ENCODE data around the gene KRTAP10-12.

The KRTAP10-12 gene

GRCh38 chr21:44710756-44711326 is 13.9 kb downstream of the KRTAP10-12 start:
- DNase-seq (ENCODE audit: low read depth), result no peak
- no peak overlapping the region for H3K4me3 ChIP-seq (ENCODE audit: low read depth, low read length)
- TF ChIP-seq CTCF (IDR thresholded peaks at IDR 0.05; ENCODE audit: insufficient read depth, low read depth, low read length, missing control alignments), result no peak

DNA sequence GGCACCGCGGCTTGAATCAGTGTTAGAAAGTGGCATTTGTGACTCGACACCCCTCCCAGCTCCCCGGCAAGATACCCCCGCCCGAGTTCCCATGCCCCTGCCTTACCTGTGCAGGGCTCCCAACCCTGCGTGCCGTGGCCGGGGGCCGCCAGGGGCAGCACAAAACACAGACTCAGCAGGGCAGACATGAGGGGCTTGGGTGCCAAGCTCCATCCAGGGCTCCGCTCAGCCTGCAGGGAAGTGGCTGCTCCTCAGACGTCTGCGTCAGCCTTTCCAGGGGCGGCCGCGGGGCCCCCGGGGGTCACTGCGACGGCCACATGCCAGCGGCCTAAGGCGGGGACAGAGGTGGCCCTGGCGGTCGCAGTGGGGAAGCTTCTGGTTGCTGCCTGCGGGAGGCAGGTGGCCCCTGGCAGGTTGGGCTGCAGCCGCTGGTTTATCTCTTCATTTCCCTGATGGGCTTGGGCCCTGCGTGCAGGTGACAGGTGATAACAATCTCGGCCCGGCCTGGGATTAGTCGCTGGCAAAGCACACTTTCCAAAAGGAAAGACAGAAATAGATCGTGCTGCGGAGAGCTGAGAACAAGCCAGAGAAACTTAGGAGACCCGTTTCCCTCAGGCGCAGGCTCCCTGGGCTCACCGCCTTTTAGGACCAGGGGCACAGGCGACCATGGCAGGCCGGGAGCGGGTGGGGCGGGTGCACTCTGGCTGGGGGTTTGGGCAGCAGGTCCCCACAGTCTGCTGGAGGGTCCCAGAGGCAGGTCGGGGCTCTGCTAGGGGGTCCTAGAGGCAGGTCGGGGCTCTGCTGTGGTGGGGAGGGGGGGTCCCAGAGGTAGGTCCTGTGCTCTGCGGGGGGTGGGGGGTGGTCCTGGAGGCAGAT is 14.6 kb downstream of the KRTAP10-12 start, which contains the start of gene TSPEAR:
Gene TSPEAR (minus strand): TSS at position 246 of the 876 bp plus-strand sequence. CDS start 58 bp downstream, at position 188.
- TF ChIP-seq CTCF (IDR thresholded peaks at IDR 0.05; ENCODE audit: insufficient read depth, low read depth, low read length, missing control alignments), result no peak
- no peak within 1 kb of the TSS for H3K4me3 ChIP-seq (ENCODE audit: low read depth, low read length)
- DNase-seq (ENCODE audit: low read depth), result no peak

DNA sequence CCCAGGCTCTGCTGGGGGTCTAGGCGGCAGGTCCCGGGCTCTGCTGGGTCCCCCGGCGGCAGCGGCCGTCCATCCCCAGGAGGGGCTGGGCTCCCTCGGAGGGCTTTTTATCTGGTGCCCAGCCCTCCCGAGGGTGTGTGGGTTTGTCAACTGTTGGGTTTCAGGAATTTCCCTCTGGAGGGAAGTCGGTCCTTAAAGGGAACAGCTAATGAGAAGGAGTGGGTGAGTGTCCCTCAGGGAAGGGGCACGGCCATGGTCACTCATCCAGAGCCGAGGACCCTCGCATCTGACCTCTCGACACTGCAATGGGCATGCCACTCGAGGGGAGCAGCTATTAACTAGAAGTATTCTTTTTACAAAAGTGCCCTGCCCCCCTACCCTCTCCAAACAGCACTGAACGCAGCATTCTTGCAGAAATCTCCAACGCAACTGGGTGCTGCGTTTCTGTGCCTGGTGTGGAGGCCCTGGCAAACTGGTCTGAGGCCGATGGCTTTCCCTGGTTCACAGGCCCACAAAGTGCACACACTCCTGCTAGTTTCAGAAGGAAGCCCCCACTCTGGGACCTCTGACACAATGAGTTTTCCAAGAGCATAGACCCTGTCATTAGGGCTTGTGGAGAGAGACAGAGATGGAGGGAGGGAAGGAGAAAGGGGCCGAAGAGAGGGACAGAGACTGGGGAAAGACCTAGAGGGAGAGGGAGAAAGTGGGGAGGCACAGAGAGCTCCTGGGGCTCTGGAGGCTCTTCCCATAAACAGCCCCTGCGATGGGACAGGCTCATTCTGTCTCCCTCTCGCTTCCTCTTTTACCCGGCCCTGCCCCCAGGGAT is 15.4 kb downstream of the KRTAP10-12 start:
- H3K4me3 ChIP-seq (ENCODE audit: low read depth, low read length), result no peak overlapping the region
- TF ChIP-seq CTCF (IDR thresholded peaks at IDR 0.05; ENCODE audit: insufficient read depth, low read depth, low read length, missing control alignments), result no peak
- DNase-seq (ENCODE audit: low read depth), result no peak

GRCh38 chr21:44713130-44713529 is 16.2 kb downstream of the KRTAP10-12 start:
- no peak for DNase-seq (ENCODE audit: low read depth)
- H3K4me3 ChIP-seq (ENCODE audit: low read depth, low read length), result no peak overlapping the region

DNA sequence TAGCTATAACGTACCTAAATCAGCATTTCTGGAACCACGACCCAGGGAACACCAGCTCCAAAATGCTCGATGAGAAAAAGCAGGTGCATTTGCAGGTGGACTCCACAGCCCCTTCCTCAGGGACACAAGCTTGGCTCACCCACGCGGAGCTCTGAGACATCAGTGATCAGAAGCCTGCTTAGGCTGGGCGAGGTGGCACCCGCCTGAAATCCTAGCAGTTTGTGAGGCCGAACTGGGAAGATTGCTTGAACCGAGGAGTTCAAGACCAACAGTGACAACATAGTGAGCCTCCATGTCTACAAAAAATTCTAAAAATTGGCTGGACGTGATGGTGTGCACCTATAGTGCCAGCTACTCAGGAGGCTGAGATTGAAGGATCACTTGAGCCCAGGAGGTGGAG is 16.9 kb downstream of the KRTAP10-12 start:
- no peak overlapping the region for H3K4me3 ChIP-seq (ENCODE audit: low read depth, low read length)
- TF ChIP-seq CTCF (IDR thresholded peaks at IDR 0.05; ENCODE audit: insufficient read depth, low read depth, low read length, missing control alignments), result no peak
- no peak for DNase-seq (ENCODE audit: low read depth)

More at GRCh38 chr21:44713130-44713529, 16.2 kb downstream of the KRTAP10-12 start:
- TF ChIP-seq CTCF (IDR thresholded peaks at IDR 0.05; ENCODE audit: insufficient read depth, low read depth, low read length, missing control alignments), result no peak

DNA sequence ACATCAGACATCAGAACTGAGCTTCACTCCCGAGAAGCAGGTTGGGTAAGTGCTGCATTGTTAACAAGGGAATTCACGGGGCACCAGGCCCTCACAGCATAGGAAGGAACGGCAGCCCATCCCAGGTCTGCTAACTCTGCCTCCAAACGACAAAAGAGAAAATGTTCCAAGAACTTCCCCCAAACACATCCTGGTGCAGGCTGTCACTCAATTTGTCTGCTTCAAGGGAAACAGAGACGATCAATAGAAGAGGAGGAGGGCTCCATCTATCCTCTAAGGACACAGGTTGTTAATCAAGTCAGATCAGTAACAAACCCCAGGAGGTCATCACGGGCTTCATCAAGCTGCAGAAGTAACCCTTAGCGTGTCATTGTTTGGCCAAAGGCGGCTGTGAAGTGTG is 17.9 kb downstream of the KRTAP10-12 start:
- H3K4me3 ChIP-seq (ENCODE audit: low read depth, low read length), result no peak overlapping the region
- no peak for TF ChIP-seq CTCF (IDR thresholded peaks at IDR 0.05; ENCODE audit: insufficient read depth, low read depth, low read length, missing control alignments)
- DNase-seq (ENCODE audit: low read depth), result no peak

All from GM12865 (cell line).